ENCODE data around the gene MTHFR.

MTHFR gene

DNA sequence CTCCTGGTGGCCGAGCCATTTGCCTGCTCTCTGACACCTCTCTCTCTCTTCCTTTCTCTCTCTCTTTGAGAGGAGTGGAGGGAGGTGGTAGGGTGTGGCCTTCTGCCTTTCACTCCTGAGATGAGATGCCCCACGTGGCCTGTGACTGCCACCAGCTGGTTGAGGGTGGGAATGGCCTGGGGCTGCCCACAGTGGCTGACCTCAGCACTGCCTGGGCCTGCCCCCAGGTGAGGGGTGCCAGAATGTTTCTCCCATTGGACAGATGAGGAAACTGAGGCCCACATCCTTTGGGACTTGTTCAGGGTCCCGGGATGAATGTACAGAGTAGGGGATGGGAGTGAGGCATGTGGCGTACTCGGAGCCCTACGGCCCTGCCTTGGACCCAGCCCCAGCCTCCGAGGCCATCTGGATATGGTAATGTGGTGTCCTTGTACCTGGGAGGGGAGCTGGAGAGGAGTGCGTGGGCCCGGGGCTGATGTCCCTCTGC lies 56.5 kb downstream of the MTHFR start:
- Histone ChIP-seq H3K27me3 (no peaks in the 10 kb centered on the region), H3K27ac (peak overlapping the region; percentile 44; the same call in 1 of the 2 replicates), H4K20me1 (0 out of 2 replicates have a peak, but pooled peaks cover 8% of the 10 kb centered on the region), H3K4me1 (peaks cover 57% of the 10 kb centered on the region), H3K36me3 (peaks cover 43% of the 10 kb centered on the region; the same call in 1 of the 2 replicates), H3K4me2 (peak overlapping the region; percentile 28), H3K4me3 (no peak overlapping the region), H3K9me3 (no peaks in the 10 kb centered on the region), H3K9ac (no peak overlapping the region)
- TF ChIP-seq Cebpa-rat (IDR thresholded peaks at IDR 0.05), result no peak

- peaks cover 55% of the 10 kb centered on the region for H3K4me1 ChIP-seq
- H3K4me2 ChIP-seq, result peak overlapping the region; percentile 28
- H3K36me3 ChIP-seq, result peaks cover 43% of the 10 kb centered on the region; the same call in 1 of the 2 replicates
- H3K9me3 ChIP-seq, result no peaks in the 10 kb centered on the region
- H3K9ac ChIP-seq, result no peak overlapping the region
- peak overlapping the region; percentile 44; the same call in 1 of the 2 replicates for H3K27ac ChIP-seq
- H3K27me3 ChIP-seq, result no peaks in the 10 kb centered on the region
- 0 out of 2 replicates have a peak, but pooled peaks cover 8% of the 10 kb centered on the region for H4K20me1 ChIP-seq
- no peak overlapping the region for H3K4me3 ChIP-seq
- no peak for TF ChIP-seq Cebpa-rat (IDR thresholded peaks at IDR 0.05)
Measured at GRCh38 chr1:11748294-11749202, 57.2 kb downstream of the MTHFR start.

GRCh38 chr1:11746795-11747487 lies 58.8 kb downstream of the MTHFR start:
- no peak for TF ChIP-seq Cebpa-rat (IDR thresholded peaks at IDR 0.05)
- Histone ChIP-seq H3K9ac (no peak overlapping the region), H4K20me1 (peaks cover 15% of the 10 kb centered on the region; the same call in 1 of the 2 replicates), H3K9me3 (no peaks in the 10 kb centered on the region), H3K27me3 (no peaks in the 10 kb centered on the region), H3K27ac (no peak overlapping the region), H3K36me3 (peaks cover 43% of the 10 kb centered on the region; the same call in 1 of the 2 replicates), H3K4me2 (peak overlapping the region; percentile 1; the same call in 1 of the 2 replicates), H3K4me1 (peaks cover 50% of the 10 kb centered on the region), H3K4me3 (no peak overlapping the region)

- peaks cover 23% of the 10 kb centered on the region for H4K20me1 ChIP-seq
- H3K4me1 ChIP-seq, result peaks cover 55% of the 10 kb centered on the region
- H3K4me2 ChIP-seq, result no peak overlapping the region
- H3K9ac ChIP-seq, result no peak overlapping the region
- H3K4me3 ChIP-seq, result no peak overlapping the region
- H3K9me3 ChIP-seq, result no peaks in the 10 kb centered on the region
- TF ChIP-seq Cebpa-rat (IDR thresholded peaks at IDR 0.05), result no peak
- no peaks in the 10 kb centered on the region for H3K27me3 ChIP-seq
- no peak overlapping the region for H3K27ac ChIP-seq
- peaks cover 39% of the 10 kb centered on the region; the same call in 1 of the 2 replicates for H3K36me3 ChIP-seq
Measured at GRCh38 chr1:11746092-11746491, 59.7 kb downstream of the MTHFR start.

DNA sequence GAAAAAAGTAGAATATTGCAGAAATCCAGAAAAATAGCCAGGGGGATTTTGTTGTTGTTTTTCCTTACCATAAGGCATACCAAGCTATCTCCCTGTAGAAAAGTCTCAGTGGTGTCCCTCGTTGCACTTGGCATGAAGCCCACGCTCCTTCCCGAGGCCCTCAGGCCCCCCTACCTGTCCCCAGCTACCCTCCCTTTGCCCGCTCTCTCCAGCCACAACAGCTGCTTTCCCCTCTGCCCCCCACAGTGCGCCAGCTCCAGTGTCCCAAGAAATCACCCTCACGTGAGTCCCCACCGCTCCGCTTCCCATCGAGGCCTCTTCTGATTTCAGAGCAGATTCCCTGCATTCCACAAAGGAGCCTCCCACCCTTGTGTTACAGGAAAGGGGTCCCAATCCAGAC lies 61.5 kb downstream of the MTHFR start:
- Histone ChIP-seq H3K9ac (no peak overlapping the region), H3K36me3 (peaks cover 21% of the 10 kb centered on the region; the same call in 1 of the 2 replicates), H3K4me2 (no peak overlapping the region), H3K27me3 (no peaks in the 10 kb centered on the region), H4K20me1 (peaks cover 41% of the 10 kb centered on the region), H3K9me3 (no peaks in the 10 kb centered on the region), H3K4me1 (peaks cover 73% of the 10 kb centered on the region), H3K27ac (no peak overlapping the region), H3K4me3 (no peak overlapping the region)
- TF ChIP-seq Cebpa-rat (IDR thresholded peaks at IDR 0.05), result no peak

GRCh38 chr1:11741919-11742558 lies 63.7 kb downstream of the MTHFR start:
- Histone ChIP-seq H3K4me3 (no peak overlapping the region), H4K20me1 (peaks cover 59% of the 10 kb centered on the region), H3K27ac (no peak overlapping the region), H3K9ac (0 out of 2 replicates have a peak overlapping the region, but pooled peaks have one; percentile 43), H3K4me2 (peak overlapping the region; percentile 100), H3K27me3 (peaks cover 4% of the 10 kb centered on the region; the same call in 1 of the 2 replicates), H3K36me3 (peaks cover 10% of the 10 kb centered on the region; the same call in 1 of the 2 replicates), H3K4me1 (peaks cover 77% of the 10 kb centered on the region), H3K9me3 (no peaks in the 10 kb centered on the region)
- no peak for TF ChIP-seq Cebpa-rat (IDR thresholded peaks at IDR 0.05)

- no peak for TF ChIP-seq Cebpa-rat (IDR thresholded peaks at IDR 0.05)
- peaks cover 4% of the 10 kb centered on the region; the same call in 1 of the 2 replicates for H3K27me3 ChIP-seq
- H3K27ac ChIP-seq, result peak overlapping the region; percentile 51; the same call in 1 of the 2 replicates
- peak overlapping the region; percentile 43; the same call in 1 of the 2 replicates for H3K9ac ChIP-seq
- peaks cover 9% of the 10 kb centered on the region; the same call in 1 of the 2 replicates for H3K36me3 ChIP-seq
- peak overlapping the region; percentile 100 for H3K4me2 ChIP-seq
- H3K9me3 ChIP-seq, result no peaks in the 10 kb centered on the region
- peaks cover 59% of the 10 kb centered on the region for H4K20me1 ChIP-seq
- H3K4me3 ChIP-seq, result peak overlapping the region; percentile 47
- H3K4me1 ChIP-seq, result peaks cover 77% of the 10 kb centered on the region
Measured at GRCh38 chr1:11741482-11741881, 64.3 kb downstream of the MTHFR start.

DNA sequence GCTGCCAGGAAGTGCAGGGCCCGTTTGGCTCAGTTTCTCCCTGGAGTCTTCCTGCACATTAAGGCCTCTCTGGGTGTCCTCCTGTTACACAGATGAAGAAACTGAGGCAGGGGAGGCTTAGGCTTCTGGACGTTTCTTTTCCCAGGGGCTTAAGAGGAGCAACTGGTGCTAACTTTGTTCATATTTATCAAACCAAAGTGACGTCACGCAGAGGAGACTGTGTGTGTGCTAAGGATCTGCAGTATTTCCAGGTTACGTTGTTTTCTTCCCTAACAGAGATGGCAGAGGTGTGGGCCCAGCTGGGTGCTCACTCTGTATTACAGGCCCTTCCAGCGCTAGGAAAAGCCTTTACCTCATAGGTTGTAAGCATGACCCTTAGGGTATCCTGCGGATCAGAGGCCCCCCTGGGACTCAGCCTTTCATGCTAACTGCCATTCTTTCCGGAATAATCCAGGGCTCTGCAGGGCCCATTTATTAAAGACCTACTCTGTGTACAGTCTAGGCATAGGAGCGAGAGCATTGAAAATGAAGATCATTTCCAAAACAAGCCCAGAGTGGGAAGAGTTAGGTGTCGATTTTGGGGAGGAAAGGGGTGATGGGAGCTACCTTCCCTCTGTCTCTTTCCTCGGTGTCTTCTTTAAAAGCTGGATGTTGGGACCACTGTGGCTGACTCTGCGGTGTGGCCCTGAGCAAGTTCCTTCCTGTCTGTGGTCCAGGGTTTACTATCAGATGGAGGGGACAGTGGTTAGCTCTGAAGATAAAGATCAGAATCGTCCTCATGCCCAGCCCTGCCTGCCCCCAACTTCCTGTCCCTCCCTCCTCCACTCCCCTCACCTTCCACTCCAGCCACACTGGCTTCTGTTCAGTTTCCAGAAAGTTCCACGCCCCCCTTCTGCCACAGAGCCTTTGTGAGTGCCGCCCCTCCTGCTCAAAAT lies 65.2 kb downstream of the MTHFR start:
- Histone ChIP-seq H3K9ac (0 out of 2 replicates have a peak overlapping the region, but pooled peaks have one; percentile 15), H3K4me1 (peaks cover 73% of the 10 kb centered on the region), H3K36me3 (no peaks in the 10 kb centered on the region), H3K4me2 (peak overlapping the region; percentile 100), H3K27me3 (peaks cover 4% of the 10 kb centered on the region; the same call in 1 of the 2 replicates), H3K4me3 (peak overlapping the region; percentile 47), H3K9me3 (no peaks in the 10 kb centered on the region), H3K27ac (peak overlapping the region; percentile 51; the same call in 1 of the 2 replicates), H4K20me1 (peaks cover 58% of the 10 kb centered on the region)
- TF ChIP-seq Cebpa-rat (IDR thresholded peaks at IDR 0.05), result no peak

All from BLaER1 (cell line).